ENCODE data around the gene MYO1E. TPM values are rescaled to one million over a fixed set of nuclear protein-coding genes. Genes with fewer than 3 reads are reported as not detected.
A peak's percentile ranks its signal among the peaks of the same experiment; 100 is the strongest.

The MYO1E gene
- total RNA-seq, 4 donors from 2014 or later: 245 to 380 (median 268) TPM

GRCh38 chr15:59190291-59190690 is 182.4 kb downstream of the MYO1E start:
- no peaks in the 10 kb centered on the region for H3K9me3 ChIP-seq
- TF ChIP-seq CTCF (IDR thresholded peaks at IDR 0.05): no peak
- no peak for TF ChIP-seq POLR2A (IDR thresholded peaks at IDR 0.05)
- no peaks in the 10 kb centered on the region for H3K4me1 ChIP-seq
- H3K36me3 ChIP-seq: peaks cover 0 to 94% (median 0%) of the 10 kb centered on the region in 3 donors
- DNase-seq: no peak
- H3K27me3 ChIP-seq: no peaks in the 10 kb centered on the region
- no peak overlapping the region for H3K4me3 ChIP-seq
- H3K27ac ChIP-seq: no peak overlapping the region

GRCh38 chr15:59189241-59189640 is 183.4 kb downstream of the MYO1E start:
- Histone ChIP-seq H3K4me1 (no peaks in the 10 kb centered on the region), H3K27ac (no peak overlapping the region), H3K9me3 (no peaks in the 10 kb centered on the region), H3K4me3 (no peak overlapping the region), H3K27me3 (no peaks in the 10 kb centered on the region), H3K36me3 (peaks cover 0 to 92% (median 0%) of the 10 kb centered on the region in 3 donors)
- TF ChIP-seq POLR2A (IDR thresholded peaks at IDR 0.05) (no peak), CTCF (IDR thresholded peaks at IDR 0.05) (no peak)
- no peak for DNase-seq

- Histone ChIP-seq H3K27ac (no peak overlapping the region), H3K27me3 (no peaks in the 10 kb centered on the region), H3K9me3 (no peaks in the 10 kb centered on the region), H3K4me1 (no peaks in the 10 kb centered on the region), H3K4me3 (no peak overlapping the region), H3K36me3 (peaks cover 0 to 90% (median 0%) of the 10 kb centered on the region in 3 donors)
- DNase-seq: peak in 1 of 3 donors; percentile 2
- no peak for TF ChIP-seq POLR2A (IDR thresholded peaks at IDR 0.05)
- TF ChIP-seq CTCF (IDR thresholded peaks at IDR 0.05): no peak
Measured at GRCh38 chr15:59186501-59186900, 186.2 kb downstream of the MYO1E start.

GRCh38 chr15:59185725-59186124 is 186.9 kb downstream of the MYO1E start:
- Histone ChIP-seq H3K27me3 (no peaks in the 10 kb centered on the region), H3K36me3 (peaks cover 0 to 85% (median 0%) of the 10 kb centered on the region in 3 donors), H3K9me3 (no peaks in the 10 kb centered on the region), H3K4me1 (no peaks in the 10 kb centered on the region), H3K4me3 (no peak overlapping the region), H3K27ac (no peak overlapping the region)
- peak in 1 of 3 donors; percentile 32 for DNase-seq
- TF ChIP-seq POLR2A (IDR thresholded peaks at IDR 0.05) (no peak), CTCF (IDR thresholded peaks at IDR 0.05) (no peak)

- H3K27me3 ChIP-seq: no peaks in the 10 kb centered on the region
- H3K9me3 ChIP-seq: no peaks in the 10 kb centered on the region
- no peak overlapping the region for H3K4me3 ChIP-seq
- peaks cover 0 to 77% (median 0%) of the 10 kb centered on the region in 3 donors for H3K36me3 ChIP-seq
- TF ChIP-seq CTCF (IDR thresholded peaks at IDR 0.05): no peak
- TF ChIP-seq POLR2A (IDR thresholded peaks at IDR 0.05): no peak
- peak in 1 of 3 donors; percentile 26 for DNase-seq
- no peak overlapping the region for H3K27ac ChIP-seq
- H3K4me1 ChIP-seq: no peaks in the 10 kb centered on the region
Measured at GRCh38 chr15:59180945-59181600, 191.6 kb downstream of the MYO1E start.
